Measurements from ENCODE around the gene RASAL1.

Gene RASAL1

DNA sequence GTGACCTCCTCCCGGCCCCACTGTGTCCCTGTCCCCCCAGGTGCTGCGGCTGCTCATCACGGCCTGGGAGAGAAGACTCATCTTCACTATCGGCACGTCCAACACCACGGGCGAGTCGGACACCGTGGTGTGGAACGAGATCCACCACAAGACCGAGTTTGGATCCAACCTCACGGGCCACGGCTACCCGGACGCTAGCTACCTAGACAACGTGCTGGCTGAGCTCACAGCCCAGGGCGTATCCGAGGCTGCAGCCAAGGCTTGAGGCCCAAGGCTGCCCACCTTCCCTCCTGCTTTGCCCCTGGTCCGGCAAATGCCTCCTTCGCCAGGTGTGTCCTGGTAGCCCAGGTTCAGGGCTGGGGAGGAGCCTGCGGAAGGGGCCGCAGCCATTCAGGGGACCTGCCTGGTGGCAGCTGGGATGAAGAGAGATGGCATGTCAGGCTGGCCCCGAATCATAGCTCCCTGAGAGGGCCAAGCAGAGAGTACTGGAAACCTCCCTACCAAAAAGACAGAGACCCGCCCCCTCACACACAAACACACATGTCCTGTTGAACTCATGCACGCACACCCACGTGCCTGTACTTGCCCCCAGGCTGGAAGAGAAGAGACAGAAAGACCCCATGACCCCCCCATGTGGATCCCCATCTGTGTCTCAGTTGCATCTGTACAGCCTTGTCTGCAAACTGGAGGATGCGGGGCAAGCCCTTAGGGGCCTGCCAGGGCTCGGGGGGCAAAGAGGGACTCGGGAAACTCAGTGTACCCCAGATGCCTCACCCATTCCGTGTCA, 38.7 kb downstream of the RASAL1 start:
- no peak for DNase-seq (ENCODE audit: insufficient read length, low spot score)
- FAIRE-seq: no peak
- no peak for TF ChIP-seq POLR2A (IDR thresholded peaks at IDR 0.05; ENCODE audit: low read depth, low read length)

DNA sequence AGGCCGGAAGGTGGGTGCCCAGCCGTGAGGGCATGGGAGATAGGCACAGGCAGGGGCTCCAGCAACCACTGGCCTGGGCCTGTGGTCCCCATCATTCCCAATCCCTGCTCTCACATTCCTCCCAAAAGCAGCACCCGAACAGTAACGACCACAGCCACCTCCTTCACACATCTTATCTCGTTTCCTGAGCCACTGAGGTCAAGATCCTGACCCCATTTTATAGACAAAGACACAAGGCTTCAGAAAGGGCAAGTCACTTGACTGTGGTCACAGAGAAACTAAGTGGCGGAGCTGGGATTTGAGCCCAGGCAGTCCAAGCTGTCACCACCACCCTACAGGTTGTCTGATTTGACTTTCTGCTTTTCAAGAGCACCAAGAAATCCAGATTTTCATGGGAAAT, 40.2 kb downstream of the RASAL1 start:
- FAIRE-seq (no peak), DNase-seq (ENCODE audit: insufficient read length, low spot score) (no peak)
- TF ChIP-seq POLR2A (IDR thresholded peaks at IDR 0.05; ENCODE audit: low read depth, low read length): no peak

DNA sequence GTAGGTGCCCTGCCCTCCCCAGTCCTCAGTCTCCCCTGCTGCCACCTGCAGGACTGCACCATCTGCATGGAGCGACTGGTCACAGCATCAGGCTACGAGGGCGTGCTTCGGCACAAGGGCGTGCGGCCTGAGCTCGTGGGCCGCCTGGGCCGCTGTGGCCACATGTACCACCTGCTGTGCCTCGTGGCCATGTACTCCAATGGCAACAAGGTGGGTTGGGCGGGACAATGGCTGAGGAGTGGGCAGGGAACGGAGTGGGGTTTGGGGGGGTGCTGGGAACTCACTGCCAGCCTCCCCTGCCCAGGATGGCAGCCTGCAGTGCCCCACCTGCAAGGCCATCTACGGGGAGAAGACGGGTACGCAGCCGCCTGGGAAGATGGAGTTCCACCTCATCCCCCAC, 40.8 kb downstream of the RASAL1 start:
- FAIRE-seq (no peak), DNase-seq (ENCODE audit: insufficient read length, low spot score) (no peak)
- no peak for TF ChIP-seq POLR2A (IDR thresholded peaks at IDR 0.05; ENCODE audit: low read depth, low read length)

DNA sequence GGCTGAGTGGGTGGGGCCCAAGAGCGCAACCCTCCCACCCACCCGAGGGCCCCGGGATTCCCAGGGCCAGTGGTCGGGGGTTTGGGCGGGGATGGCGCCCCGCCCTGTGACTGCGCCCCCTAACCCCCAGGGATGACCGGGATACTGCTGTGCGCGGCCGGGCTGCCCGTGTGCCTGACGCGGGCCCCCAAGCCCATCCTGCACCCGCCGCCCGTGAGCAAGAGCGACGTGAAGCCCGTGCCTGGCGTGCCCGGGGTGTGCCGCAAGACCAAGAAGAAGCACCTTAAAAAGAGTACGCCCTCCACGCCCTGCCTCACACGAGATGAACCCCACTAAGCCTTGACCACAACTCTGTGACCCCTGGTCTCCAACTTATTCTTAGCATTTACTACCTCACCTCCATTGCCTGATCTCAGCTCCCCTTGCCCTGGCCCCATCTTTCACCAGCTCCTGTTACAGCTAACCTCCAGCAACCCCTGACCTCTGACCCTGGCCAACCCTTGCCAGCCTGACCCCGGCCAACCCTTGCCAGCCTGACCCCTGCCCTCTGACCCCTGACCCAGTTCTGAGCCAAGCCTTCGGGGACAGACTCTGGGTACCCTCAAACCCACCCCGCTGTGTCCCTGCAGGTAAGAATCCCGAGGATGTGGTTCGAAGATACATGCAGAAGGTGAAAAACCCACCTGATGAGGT, 42.0 kb downstream of the RASAL1 start:
- FAIRE-seq (no peak), DNase-seq (ENCODE audit: insufficient read length, low spot score) (no peak)
- TF ChIP-seq POLR2A (IDR thresholded peaks at IDR 0.05; ENCODE audit: low read depth, low read length): no peak

DNA sequence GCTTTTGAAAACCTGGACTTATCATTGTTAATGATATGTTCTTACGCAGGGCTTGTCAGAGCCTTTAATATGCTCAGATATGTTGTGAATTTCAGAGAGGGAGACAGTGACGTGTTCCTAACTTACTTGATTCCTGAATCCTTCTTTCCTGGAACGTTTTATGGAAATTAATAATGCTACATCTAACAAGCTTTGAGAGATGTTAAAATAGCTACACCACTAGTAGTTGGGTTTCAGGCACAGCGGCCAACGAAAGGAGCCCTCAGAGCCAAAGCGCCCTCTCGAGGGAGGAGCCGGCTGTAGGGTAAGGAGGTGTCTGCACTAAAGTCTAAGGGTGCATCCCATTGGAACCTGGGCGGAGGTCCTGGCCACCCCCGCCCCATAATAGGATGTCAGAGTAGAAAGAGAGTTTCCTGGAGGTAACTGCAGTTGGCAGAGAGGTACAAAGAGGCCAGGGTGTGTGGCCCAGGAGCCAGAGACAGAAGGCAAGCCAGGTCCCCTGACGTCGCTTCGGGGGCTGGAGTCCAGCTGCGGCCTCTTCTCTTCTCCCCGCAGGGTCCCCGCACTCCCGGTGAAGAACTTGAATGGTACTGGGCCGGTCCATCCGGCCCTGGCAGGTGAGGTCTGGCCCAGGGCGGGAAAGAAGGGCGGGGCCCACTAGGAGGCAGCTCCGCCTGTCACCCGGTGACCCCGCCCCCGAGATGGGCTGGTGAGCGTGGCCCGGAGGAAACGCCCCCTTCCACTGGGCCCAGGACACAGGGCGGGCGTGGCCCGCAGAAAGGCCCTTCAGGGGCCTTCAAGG, 42.8 kb downstream of the RASAL1 start:
- DNase-seq (ENCODE audit: insufficient read length, low spot score): no peak
- no peak for FAIRE-seq
- no peak for TF ChIP-seq POLR2A (IDR thresholded peaks at IDR 0.05; ENCODE audit: low read depth, low read length)

DNA sequence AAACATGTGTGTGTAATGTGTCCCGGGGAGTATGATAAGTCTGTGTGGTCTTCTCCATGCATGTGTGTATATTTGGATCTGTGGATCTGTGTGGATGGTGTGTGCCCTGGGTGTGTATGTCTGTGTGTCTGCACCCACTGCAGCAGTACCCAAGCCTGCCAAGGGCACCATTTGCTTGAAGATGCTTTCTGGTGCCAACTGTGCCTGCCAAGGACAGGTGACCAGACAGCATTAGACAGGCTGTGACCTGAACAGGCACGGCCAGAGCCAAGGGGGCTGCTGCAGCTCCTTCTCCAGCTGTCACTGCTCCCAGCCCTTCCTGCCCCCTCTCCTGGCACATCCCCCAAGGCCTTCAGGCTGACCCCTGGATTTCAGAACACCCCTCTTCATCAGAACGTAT, 44.1 kb downstream of the RASAL1 start:
- FAIRE-seq: no peak
- no peak for TF ChIP-seq POLR2A (IDR thresholded peaks at IDR 0.05; ENCODE audit: low read depth, low read length)
- no peak for DNase-seq (ENCODE audit: insufficient read length, low spot score)

DNA sequence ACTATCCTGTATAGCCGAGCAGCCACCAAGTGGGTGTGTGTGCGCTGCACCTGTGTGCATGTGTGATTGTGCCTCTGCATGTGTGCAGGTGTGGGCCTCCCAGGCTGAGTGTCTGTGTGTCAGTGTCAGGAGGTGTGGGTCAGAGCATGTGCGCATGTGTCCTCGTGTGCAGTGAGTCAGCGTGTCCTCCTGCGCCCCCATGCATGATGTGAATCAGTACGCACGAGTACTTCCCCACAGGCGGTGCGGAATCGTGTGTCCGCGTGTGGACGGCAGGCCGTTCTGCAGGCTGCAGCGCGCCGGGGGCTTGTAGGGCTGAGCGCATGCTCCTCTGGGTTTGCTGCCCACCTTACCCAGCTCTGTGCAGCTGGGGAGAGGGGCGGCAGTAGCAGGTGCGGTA, 44.8 kb downstream of the RASAL1 start:
- DNase-seq (ENCODE audit: insufficient read length, low spot score) (no peak), FAIRE-seq (no peak)
- no peak for TF ChIP-seq POLR2A (IDR thresholded peaks at IDR 0.05; ENCODE audit: low read depth, low read length)

DNA sequence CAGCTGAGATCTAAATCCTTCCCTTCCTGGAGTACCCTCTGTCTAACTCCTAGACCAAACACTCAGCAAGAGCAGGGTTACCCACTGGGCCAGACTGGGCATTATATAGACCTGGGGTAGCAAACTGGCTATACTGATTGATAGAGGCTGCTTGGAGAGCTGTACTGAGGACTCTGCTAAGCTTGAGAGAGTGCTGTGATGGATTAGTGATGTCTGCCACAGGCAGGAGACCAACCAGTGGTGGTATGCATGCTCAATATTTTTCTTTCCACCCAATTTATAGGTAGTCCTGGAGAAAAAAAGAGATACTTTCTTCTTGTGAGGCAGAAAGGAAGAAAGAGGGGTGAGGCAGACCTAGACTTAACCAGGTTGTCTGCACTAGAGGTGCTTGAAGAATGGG, 45.7 kb downstream of the RASAL1 start:
- DNase-seq (ENCODE audit: insufficient read length, low spot score): no peak
- no peak for FAIRE-seq
- no peak for TF ChIP-seq POLR2A (IDR thresholded peaks at IDR 0.05; ENCODE audit: low read depth, low read length)

DNA sequence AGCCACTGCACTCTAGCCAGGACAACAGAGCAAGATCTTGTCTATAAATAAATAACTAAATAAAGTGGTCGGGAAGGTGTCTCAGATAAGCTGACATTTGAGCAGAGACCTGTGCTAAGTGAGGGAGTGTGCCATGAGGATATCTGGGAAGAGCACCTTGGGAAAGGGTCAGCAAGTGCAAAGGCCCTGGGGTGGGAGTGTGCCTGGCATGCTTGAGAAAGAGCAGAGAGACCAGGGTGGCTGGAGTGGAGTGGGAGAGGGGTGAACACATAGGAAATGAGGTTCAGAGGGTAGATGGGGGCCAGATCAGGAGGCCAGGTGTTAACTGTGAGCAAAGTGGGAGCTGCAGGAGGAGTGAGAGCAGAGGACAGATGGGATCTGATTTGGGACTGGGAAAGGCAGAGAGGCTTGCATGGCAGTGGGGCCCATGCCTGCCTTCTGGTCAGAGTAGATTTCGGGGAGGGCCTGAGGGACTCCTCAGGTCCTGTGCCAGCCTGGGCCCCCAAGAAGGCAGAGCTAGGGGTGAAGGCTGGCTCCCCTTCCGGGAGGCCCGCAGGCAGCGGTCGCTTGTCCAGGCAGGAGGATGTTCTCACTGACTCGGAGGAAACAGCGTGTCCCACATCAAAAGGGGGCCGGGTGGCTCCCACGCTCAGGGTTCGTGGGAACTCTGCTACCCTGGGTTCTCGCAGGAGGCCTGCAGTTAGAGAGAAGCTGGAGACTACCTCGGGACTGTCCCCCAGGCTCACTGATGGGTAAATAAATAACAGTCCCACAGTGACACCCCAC, 46.4 kb downstream of the RASAL1 start:
- TF ChIP-seq POLR2A (IDR thresholded peaks at IDR 0.05; ENCODE audit: low read depth, low read length): no peak
- DNase-seq (ENCODE audit: insufficient read length, low spot score) (no peak), FAIRE-seq (no peak)

DNA sequence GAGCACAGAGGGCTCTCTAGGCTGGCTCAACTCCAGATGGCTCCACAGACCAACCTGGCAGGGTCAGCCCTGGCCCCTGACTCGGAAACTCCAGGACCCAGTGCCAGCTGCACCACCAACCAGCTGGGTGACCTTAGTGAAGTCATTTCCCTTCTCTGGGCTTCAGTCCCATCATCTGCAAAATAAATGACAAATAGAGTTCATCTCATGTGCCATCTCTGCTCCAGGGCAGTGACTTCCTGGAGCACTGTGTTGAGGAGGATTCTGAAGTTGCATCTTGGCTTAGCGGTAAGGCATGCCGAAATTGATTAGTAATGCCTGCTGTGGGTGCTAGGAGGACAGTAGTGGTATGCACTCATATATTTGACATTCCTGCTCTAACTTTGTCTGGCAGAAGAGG, 47.5 kb downstream of the RASAL1 start:
- no peak for TF ChIP-seq POLR2A (IDR thresholded peaks at IDR 0.05; ENCODE audit: low read depth, low read length)
- DNase-seq (ENCODE audit: insufficient read length, low spot score) (no peak), FAIRE-seq (no peak)

DNA sequence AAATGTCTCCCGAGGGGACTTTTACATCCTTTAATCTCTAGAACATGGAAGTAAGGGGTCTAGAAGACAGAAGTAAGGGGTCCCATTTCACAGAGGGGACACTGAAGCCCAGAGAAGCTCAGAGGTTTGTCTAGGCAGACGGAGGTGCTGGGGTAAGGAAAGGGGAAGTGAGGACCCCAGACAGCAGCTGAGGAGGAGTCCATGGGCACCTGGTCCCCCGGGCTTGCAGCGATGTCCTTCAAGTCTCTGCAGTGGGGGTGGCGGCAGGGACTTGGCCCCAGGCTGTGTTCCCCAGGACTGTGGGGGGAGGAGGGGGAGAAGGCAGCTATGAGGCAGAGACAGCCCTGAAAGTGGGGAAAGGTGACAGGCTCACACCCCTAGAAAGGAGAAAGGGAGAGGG, 48.4 kb downstream of the RASAL1 start:
- TF ChIP-seq POLR2A (IDR thresholded peaks at IDR 0.05; ENCODE audit: low read depth, low read length): no peak
- FAIRE-seq (no peak), DNase-seq (ENCODE audit: insufficient read length, low spot score) (no peak)

DNA sequence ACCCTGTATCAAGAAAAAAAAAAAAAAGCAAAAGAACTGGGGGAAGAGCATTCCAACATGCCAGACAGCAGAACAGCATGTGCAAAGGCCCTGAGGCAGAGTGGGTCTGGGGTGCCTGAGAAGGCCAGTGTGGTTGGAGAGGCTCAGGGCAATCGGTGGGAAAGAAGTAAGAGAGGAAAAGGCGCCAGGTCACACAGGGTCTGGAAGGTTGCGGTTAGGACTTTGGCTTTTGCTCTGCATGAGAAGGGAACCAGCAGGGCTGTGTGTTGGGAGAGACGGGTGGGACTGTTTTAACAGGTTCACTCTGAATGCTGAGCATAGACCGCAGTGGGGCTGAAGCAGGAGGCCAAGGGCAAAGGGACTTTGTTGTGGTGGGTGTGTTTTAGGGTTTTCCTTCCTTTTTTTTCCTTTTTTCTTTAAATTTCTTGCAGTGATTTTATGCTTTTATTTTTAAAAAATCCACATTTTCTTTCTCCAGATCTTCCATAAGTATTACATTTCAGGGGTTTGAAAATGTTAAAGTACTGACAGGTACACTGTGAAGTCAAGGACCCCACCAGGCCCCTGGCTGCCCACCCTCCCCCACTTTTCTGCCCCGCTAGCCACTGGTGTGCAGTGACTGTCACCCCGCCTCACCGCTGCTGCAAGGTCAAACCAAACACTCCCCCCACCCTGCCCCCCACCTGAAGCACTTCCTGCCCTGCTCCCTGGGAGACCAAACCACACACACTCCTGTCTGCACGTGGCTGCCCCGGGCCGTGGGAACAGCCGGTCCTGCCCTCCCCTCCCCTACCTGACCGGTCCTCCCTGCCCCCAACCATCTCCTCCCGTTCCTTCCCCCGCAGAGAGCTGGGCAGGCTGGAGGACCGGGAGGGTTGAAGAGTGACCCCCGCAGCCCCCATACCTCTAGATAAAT, 49.1 kb downstream of the RASAL1 start:
- DNase-seq (ENCODE audit: insufficient read length, low spot score) (no peak), FAIRE-seq (no peak)

More for the DNA sequence above, 49.1 kb downstream of the RASAL1 start:
- TF ChIP-seq POLR2A (IDR thresholded peaks at IDR 0.05; ENCODE audit: low read depth, low read length): no peak
